Mucosa of descending colon (tissue), 3 donors: ENCODE results near the gene TMSB4X. TPM values are rescaled to one million over a fixed set of nuclear protein-coding genes. Genes with fewer than 3 reads are reported as not detected.
"Not testable (repeated sequence)": the region's sequence is repeated elsewhere in the genome, so short reads cannot be mapped to it uniquely, and the experiment has no call there.

Experiments used
- ATAC-seq: fragments of 200-7000 bp; cut with Tn5 transposase; one replicate; pipeline ENCODE4 v1.9.1; 2020; ENCODE audit warnings: mild to moderate bottlenecking, moderate library complexity
- DNase-seq, 3 donors: peaks; one replicate each; pipeline ENCODE4 v3.0.0-alpha.2; 2020
- H3K36me3 ChIP-seq: fragments of 200-600 bp; one replicate; pipeline ENCODE4 v1.8.0; 2021; ENCODE audit warnings: low read depth, mild to moderate bottlenecking
- H3K4me1 ChIP-seq: fragments of 200-600 bp; one replicate; pipeline ENCODE4 v1.8.0; 2021; ENCODE audit warnings: low read depth, mild to moderate bottlenecking
- H3K4me3 ChIP-seq: fragments of 200-600 bp; one replicate; pipeline ENCODE4 v1.8.0; 2021; ENCODE audit warnings: mild to moderate bottlenecking
- H3K9me3 ChIP-seq: fragments of 200-600 bp; one replicate; pipeline ENCODE4 v1.8.0; 2021; ENCODE audit warnings: mild to moderate bottlenecking
- intact Hi-C, 2 donors: fragments of 100-400 bp; cut with DNase I in 1 of 2; cut with micrococcal nuclease in 1 of 2; formaldehyde crosslinking; loops; one replicate each; pipeline versions ENCODE4 v1.11.0 to v1.11.1; 2022; cut with DNase I, micrococcal nuclease
- total RNA-seq, 3 donors: library from RNA; stranded (reverse); fragmentation: NEBNext Ultra II Directional in 2 of 3; extraction: Animal tissue kit (Norgen Biotek cat#: 25700) in 2 of 3; gene quantifications; one replicate each; pipeline versions ENCODE4 v1.2.1 to v1.2.4, GENCODE V29; 2021 to 2023
- TF ChIP-seq, protein P1 (sequence below): fragments of 200-600 bp; IDR thresholded peaks from one replicate; pipeline ENCODE4 v1.8.0; 2022; ENCODE audit warnings: antibody characterized with exemption, mild to moderate bottlenecking
- donor health status: DM: no; HTN: no; CAD: no; lungs with moderate emphysema.
- donor health status: DM: no; HTN: no; CAD: no.
- donor health status: DM: no; HTN: yes; CAD: no.

TMSB4X gene
- total RNA-seq, 3 donors from 2014 or later, result 2,288 to 5,392 (median 5,014) TPM

DNA sequence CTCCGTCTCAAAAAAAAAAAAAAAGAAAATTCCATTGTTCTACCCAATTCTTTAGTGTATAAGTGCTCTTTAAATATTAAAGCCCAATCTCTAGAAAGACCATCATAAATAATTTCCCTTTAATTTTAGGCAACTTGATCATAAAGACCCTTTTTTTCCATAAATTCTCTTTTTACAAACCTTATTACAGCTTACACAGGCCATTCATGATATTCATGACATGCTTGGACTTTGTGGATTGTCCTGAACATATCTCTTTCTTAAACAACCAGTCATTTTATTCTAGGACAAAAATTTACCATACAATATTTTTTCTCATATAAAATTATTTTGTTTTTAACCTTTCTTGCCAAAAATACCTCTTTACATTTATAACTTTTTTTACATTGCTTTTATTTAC, 38.0 kb upstream of the TMSB4X start:
- Histone ChIP-seq H3K4me1 (no peaks in the 10 kb centered on the region), H3K4me3 (no peak overlapping the region), H3K9me3 (no peaks in the 10 kb centered on the region), H3K36me3 (no peaks in the 10 kb centered on the region)
- ATAC-seq, result no peak
- intact Hi-C loops, result no loop called here
- TF ChIP-seq, protein P1, sequence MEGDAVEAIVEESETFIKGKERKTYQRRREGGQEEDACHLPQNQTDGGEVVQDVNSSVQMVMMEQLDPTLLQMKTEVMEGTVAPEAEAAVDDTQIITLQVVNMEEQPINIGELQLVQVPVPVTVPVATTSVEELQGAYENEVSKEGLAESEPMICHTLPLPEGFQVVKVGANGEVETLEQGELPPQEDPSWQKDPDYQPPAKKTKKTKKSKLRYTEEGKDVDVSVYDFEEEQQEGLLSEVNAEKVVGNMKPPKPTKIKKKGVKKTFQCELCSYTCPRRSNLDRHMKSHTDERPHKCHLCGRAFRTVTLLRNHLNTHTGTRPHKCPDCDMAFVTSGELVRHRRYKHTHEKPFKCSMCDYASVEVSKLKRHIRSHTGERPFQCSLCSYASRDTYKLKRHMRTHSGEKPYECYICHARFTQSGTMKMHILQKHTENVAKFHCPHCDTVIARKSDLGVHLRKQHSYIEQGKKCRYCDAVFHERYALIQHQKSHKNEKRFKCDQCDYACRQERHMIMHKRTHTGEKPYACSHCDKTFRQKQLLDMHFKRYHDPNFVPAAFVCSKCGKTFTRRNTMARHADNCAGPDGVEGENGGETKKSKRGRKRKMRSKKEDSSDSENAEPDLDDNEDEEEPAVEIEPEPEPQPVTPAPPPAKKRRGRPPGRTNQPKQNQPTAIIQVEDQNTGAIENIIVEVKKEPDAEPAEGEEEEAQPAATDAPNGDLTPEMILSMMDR, result no peak
- DNase-seq, result no peak

- ATAC-seq, H3K36me3 ChIP-seq, DNase-seq, H3K4me3 ChIP-seq, intact Hi-C loops, H3K4me1 ChIP-seq, H3K9me3 ChIP-seq: not testable (repeated sequence)
Observed at GRCh38 chrX:12940471-12940870, 34.4 kb upstream of the TMSB4X start.

DNA sequence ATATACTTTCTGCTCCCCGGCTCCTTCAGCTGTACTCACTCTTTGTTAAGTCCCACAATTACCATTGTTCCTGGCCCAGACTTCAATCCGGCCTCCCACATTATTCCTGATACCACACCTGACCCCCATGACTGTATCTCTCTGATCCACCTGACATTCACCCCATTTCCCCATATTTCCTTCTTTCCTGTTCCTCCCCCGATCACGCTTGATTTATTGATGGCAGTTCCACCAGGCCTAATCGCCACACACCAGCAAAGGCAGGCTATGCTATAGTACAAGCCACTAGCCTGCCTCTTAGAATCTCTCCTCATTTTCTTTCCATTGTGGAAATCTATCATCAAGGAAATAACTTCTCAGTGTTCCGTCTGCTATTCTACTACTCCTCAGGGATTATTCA, 31.3 kb upstream of the TMSB4X start:
- DNase-seq, intact Hi-C loops, ATAC-seq, H3K36me3 ChIP-seq, H3K4me3 ChIP-seq, H3K9me3 ChIP-seq: not testable (repeated sequence)
- peaks cover 10% of the 10 kb centered on the region for H3K4me1 ChIP-seq

GRCh38 chrX:12944452-12944851, 30.5 kb upstream of the TMSB4X start:
- H3K9me3 ChIP-seq, H3K36me3 ChIP-seq, H3K4me3 ChIP-seq, DNase-seq, ATAC-seq, intact Hi-C loops: not testable (repeated sequence)
- peaks cover 10% of the 10 kb centered on the region for H3K4me1 ChIP-seq

GRCh38 chrX:12945494-12945893, 29.4 kb upstream of the TMSB4X start:
- intact Hi-C loops, result no loop called here

DNA sequence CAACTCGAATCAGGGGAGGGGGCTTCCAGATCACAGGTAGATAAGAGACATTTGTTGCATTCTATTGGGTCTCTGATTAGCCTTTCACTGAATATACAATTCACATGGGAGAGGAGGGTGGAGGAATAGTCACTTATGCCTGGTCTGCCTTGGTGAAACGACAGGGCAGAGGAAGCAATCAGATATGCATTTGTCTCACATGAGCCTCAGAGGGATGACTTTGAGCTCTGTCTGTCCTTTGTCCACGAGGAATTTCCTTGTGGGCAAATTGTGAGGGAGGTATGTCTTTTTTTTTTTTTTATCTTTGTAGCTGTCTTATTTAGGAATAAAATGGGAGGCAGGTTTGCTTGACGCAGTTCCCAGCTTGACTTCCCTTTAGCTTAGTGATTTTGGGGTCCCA, 28.5 kb upstream of the TMSB4X start:
- intact Hi-C loops, result no loop called here

More at GRCh38 chrX:12945494-12945893, 29.4 kb upstream of the TMSB4X start:
- Histone ChIP-seq H3K9me3 (no peaks in the 10 kb centered on the region), H3K36me3 (no peaks in the 10 kb centered on the region), H3K4me1 (peaks cover 10% of the 10 kb centered on the region), H3K4me3 (no peak overlapping the region)
- ATAC-seq (no peak), DNase-seq (no peak)
- TF ChIP-seq, protein P1, result no peak

GRCh38 chrX:12946838-12947544, 27.9 kb upstream of the TMSB4X start:
- TF ChIP-seq, protein P1, result peak; percentile 66
- DNase-seq (peak in 2 of 3 donors; percentile 54 to 87), ATAC-seq (peak; percentile 86)
- Histone ChIP-seq H3K36me3 (no peaks in the 10 kb centered on the region), H3K4me1 (peaks cover 10% of the 10 kb centered on the region), H3K9me3 (no peaks in the 10 kb centered on the region), H3K4me3 (no peak overlapping the region)
- intact Hi-C loops, result no loop called here

More for the DNA sequence above, 28.5 kb upstream of the TMSB4X start:
- ATAC-seq (no peak), DNase-seq (no peak)
- Histone ChIP-seq H3K4me3 (no peak overlapping the region), H3K36me3 (no peaks in the 10 kb centered on the region), H3K4me1 (peaks cover 10% of the 10 kb centered on the region), H3K9me3 (no peaks in the 10 kb centered on the region)
- TF ChIP-seq, protein P1, result no peak
